Breast epithelium (tissue), 4 donors: ENCODE results near the gene FOXC2. TPM values are rescaled to one million over a fixed set of nuclear protein-coding genes. Genes with fewer than 3 reads are reported as not detected.

ENCODE experiments used
- DNase-seq, 2 donors: peaks; one replicate each; pipeline ENCODE4 v3.0.0-alpha.2; 2019; ENCODE audit warnings: low spot score in 2 of 2
- H3K27ac ChIP-seq, 2 donors: fragments of 200-600 bp; sonication (generic) in 1 of 2; one replicate each; pipeline ENCODE4 v1.5.1; 2016 to 2019; ENCODE audit warnings: mild to moderate bottlenecking in 1 of 2
- H3K27me3 ChIP-seq, 2 donors: fragments of 200-600 bp; sonication (generic) in 1 of 2; one replicate each; pipeline versions ENCODE4 v1.5.1 to v1.6.0; 2017 to 2019; ENCODE audit warnings: control low read depth in 1 of 2, mild to moderate bottlenecking in 1 of 2
- H3K36me3 ChIP-seq: fragments of 200-600 bp; one replicate; pipeline ENCODE4 v1.5.1; 2019
- H3K4me1 ChIP-seq, 2 donors: fragments of 200-600 bp; sonication (generic); one replicate each; pipeline ENCODE4 v1.5.1; 2016 to 2019; ENCODE audit warnings: control low read depth in 1 of 2
- H3K4me3 ChIP-seq, 3 donors: fragments of 200-600 bp; sonication (generic); 1 replicate in 2 of 3; 2 replicates in 1 of 3; pipeline ENCODE4 v1.5.1; 2016 to 2019; ENCODE audit warnings: mild to moderate bottlenecking in 3 of 3, moderate library complexity in 2 of 3
- H3K9me3 ChIP-seq, 2 donors: fragments of 200-600 bp; sonication (generic) in 1 of 2; one replicate each; pipeline ENCODE4 v1.5.1; 2016 to 2019; ENCODE audit warnings: control low read depth in 1 of 2
- CTCF ChIP-seq, 3 donors: fragments of 450-650 bp; IDR thresholded peaks; one replicate each; pipeline ENCODE4 v1.5.1; 2016 to 2017; ENCODE audit warnings: antibody characterized with exemption in 3 of 3, mild to moderate bottlenecking in 3 of 3, moderate library complexity in 3 of 3
- POLR2A ChIP-seq: fragments of 450-650 bp; IDR thresholded peaks from one replicate; pipeline ENCODE4 v1.6.1; 2016; ENCODE audit warnings: antibody characterized with exemption, mild to moderate bottlenecking, moderate library complexity
- POLR2AphosphoS5 ChIP-seq, 3 donors: sonication (generic); formaldehyde crosslinking; IDR thresholded peaks; one replicate each; pipeline ENCODE4 v1.6.1; 2017; ENCODE audit warnings: antibody characterized with exemption in 3 of 3
- intact Hi-C: fragments of 100-400 bp; cut with DNase I; formaldehyde crosslinking; loops from one replicate; pipeline ENCODE4 v1.15.1; 2023; ENCODE audit warnings: low total_unique reads
- total RNA-seq, 3 donors: library from RNA; depleted of rRNA; stranded (reverse); fragments of >200 nt; gene quantifications; one replicate each; pipeline ENCODE4 v1.1.0, GENCODE V29; 2016

The FOXC2 gene
- total RNA-seq, 3 donors from 2014 or later = 0.15 to 0.98 (median 0.32) TPM

GRCh38 chr16:86597126-86597879 lies 30.7 kb downstream of the FOXC2 start:
- TF ChIP-seq POLR2A (no peak), POLR2AphosphoS5 (IDR thresholded peaks at IDR 0.05) (no peak), CTCF (IDR thresholded peaks at IDR 0.05) (no peak)
- Histone ChIP-seq H3K4me1 (no peaks in the 10 kb centered on the region), H3K9me3 (no peaks in the 10 kb centered on the region), H3K36me3 (no peaks in the 10 kb centered on the region), H3K27me3 (peaks cover 0 to 51% of the 10 kb centered on the region in 2 donors), H3K4me3 (no peak overlapping the region), H3K27ac (no peak overlapping the region)
- intact Hi-C loops = no loop called here
- DNase-seq = no peak

DNA sequence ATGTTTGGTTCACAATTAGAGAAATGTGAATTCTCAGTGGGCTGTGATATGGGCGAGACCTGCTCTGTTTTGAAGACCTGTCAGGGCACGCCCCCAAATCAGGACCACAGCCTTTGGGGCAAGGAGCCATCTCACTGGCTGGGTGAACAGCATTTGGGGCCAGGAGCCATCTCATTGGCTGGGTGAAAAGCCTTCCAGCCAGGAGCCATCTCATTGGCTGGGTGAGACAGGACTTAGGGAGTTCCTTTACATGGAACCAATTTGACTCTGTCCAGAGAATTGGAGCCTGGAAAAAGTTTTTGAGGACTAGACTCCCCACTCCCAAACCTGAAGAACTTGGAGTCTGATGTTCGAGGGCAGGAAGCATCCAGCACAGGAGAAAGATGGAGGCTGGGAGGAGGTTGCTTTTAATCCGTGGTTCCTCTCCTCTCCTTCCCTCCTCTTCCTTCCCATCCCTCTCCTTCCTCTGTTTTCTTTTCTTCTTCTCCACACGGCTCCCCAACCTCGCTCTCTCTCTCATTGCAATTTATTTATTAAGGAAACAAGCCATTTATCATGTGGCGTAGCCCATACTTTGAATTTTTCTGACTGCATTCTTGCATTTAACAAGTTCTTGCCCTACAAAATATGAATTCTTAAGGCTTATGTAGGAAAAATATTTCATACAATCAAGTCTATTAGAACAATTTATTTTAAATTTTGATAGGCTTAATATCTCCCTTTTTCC lies 31.4 kb downstream of the FOXC2 start:
- DNase-seq = no peak
- Histone ChIP-seq H3K4me3 (no peak overlapping the region), H3K27me3 (peaks cover 0 to 47% of the 10 kb centered on the region in 2 donors), H3K27ac (no peak overlapping the region), H3K36me3 (no peaks in the 10 kb centered on the region), H3K4me1 (no peaks in the 10 kb centered on the region), H3K9me3 (no peaks in the 10 kb centered on the region)
- TF ChIP-seq CTCF (IDR thresholded peaks at IDR 0.05) = no peak
- no peak for TF ChIP-seq POLR2AphosphoS5 (IDR thresholded peaks at IDR 0.05)
- TF ChIP-seq POLR2A = no peak
- intact Hi-C loops = no loop called here

DNA sequence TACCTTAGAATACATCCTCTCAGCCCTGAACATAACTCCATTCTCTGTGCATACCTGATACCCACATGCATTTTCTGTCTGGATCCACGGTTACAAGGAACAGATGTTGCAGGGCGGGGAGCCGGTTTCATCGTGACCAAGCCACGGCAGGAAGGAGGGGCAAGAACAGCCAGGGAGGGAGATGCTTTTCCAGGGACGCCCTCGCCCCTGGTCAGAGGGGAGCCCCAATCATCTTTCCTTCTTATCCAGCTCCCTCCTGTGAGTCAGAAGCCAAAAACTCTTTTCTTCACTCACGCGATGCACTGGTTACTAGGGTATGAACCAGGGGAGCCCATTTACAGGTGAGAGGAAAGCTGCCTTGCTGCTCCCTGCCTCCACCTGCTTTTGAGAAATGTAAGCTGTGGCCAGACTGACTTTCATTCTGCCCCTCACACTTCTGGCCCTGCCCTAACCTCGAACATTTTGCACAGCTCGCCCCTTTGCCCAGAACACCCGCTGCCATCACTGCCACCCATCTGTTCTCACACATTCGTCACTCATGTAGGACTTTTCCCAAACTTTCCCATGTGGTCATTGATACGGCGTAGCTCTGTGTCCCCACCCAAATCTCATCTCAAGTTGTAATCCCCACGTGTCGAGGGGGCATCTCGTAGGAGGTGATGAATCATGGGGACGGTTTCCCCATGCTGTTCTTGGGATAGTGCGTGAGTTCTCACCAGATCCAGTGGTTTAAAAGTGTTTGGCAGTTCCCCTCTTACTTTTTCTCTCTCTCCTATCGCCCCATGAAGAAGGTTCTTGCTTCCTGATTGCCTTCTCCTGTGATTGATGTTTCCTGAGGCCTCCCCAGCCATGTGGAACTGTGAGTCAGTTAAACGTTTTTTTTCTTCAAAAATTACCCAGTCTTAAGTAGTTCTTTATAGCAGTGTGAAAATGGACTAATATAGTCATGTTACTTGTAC lies 32.3 kb downstream of the FOXC2 start:
- Histone ChIP-seq H3K27me3 (peaks cover 0 to 39% of the 10 kb centered on the region in 2 donors), H3K9me3 (no peaks in the 10 kb centered on the region), H3K27ac (no peak overlapping the region), H3K4me3 (no peak overlapping the region), H3K36me3 (no peaks in the 10 kb centered on the region), H3K4me1 (no peaks in the 10 kb centered on the region)
- DNase-seq = no peak
- intact Hi-C loops = no loop called here
- TF ChIP-seq POLR2AphosphoS5 (IDR thresholded peaks at IDR 0.05) (no peak), POLR2A (no peak), CTCF (IDR thresholded peaks at IDR 0.05) (no peak)

- H3K27ac ChIP-seq = no peak overlapping the region
- H3K4me3 ChIP-seq = no peak overlapping the region
- no peak for DNase-seq
- TF ChIP-seq POLR2AphosphoS5 (IDR thresholded peaks at IDR 0.05) = no peak
- TF ChIP-seq CTCF (IDR thresholded peaks at IDR 0.05) = no peak
- H3K27me3 ChIP-seq = peaks cover 0 to 26% of the 10 kb centered on the region in 2 donors
- H3K36me3 ChIP-seq = no peaks in the 10 kb centered on the region
- H3K9me3 ChIP-seq = no peaks in the 10 kb centered on the region
- no peaks in the 10 kb centered on the region for H3K4me1 ChIP-seq
- intact Hi-C loops = no loop called here
Measured at GRCh38 chr16:86601356-86601755, 34.7 kb downstream of the FOXC2 start.
